ENCODE data around the gene MMD2.
"Not testable (repeated sequence)": the region's sequence is repeated elsewhere in the genome, so short reads cannot be mapped to it uniquely, and the experiment has no call there.

The MMD2 gene

DNA sequence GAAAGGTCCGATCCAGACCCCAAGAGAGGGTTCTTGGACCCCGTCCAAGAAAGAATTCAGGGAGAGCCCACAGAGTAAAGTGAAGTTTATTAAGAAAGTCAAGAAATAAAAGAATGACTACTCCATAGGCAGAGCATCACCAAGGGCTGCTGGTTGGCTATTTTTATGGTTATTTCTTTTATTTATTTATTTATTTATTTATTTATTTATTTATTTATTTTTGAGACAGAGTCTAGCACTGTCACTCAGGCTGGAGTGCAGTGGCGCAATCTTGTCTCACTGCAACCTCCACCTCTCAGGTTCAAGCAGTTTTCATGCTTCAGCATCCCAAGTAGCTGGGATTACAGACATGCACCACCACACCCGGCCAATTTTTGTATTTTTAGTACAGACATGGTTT, 65.8 kb downstream of the MMD2 start:
- not testable (repeated sequence) for DNase-seq

DNA sequence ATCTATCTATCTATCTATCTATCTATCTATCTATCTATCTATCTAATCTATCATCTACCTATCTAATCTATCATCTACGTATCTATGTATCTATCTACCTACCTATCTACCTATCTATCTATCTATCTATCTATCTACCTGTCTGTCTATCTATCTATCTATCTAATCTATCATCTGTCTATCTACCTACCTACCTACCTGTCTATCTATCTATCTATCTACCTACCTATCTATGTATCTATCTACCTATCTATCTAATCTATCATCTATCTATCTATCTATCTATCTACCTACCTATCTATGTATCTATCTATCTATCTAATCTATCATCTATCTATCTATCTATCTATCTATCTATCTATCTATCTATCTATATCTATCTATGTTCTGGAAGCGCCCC, 67.5 kb downstream of the MMD2 start:
- not testable (repeated sequence) for DNase-seq

DNA sequence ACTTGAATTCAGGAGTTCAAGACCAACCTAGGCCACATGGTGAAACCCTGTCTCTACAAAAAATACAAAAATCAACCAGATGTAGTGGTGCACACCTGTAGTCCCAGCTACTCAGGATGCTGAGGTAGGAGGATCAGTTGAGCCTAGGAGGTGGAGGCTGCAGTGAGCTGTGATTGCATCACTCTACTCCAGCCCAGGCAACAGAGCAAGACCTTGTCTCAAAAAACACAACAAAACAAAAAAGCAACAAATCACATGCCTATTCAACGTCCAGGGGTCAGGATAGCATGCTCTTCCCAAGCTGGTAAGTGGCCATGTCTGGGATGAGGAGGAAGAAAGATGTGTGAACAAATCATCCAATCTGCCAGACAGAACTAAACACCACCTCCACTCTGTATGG, 69.3 kb downstream of the MMD2 start:
- DNase-seq: no peak

DNA sequence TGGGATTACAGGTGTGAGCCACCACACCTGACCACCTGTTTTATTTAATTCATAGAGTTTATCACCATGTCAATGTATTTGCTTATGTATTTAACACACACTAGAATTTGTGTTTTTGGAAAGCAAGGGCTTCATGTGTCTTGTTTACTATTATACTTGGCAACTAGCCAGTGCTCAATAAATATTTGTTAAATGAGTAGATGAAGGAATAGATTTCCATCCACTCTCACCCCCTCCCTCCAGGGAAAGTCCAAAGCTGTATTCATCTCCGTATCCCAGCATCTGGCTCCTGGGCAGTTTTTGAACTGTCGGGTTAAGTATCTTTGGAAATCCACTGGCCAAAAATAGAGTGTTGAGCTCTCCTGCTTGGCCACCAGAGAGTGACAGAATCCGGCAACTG, 70.8 kb downstream of the MMD2 start:
- DNase-seq: no peak

DNA sequence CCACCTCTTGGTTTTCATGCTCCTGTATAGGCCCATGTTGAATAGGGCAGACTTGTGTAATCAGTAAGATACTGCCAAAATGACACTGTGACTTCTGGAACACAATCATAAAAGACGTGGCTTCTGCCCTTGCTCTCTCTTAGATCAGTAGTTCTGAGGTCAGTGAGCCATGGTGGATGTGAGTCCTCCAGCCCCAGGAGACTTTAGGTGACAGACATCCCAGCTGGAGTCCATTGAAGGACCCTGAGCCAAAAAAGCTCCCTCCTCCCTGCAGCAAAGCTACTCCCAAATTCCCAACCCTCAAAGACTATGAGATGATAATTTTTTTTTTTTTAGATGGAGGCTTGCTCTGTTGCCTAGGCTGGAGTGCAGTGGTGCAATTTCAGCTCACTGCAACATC, 72.3 kb downstream of the MMD2 start:
- DNase-seq: no peak

DNA sequence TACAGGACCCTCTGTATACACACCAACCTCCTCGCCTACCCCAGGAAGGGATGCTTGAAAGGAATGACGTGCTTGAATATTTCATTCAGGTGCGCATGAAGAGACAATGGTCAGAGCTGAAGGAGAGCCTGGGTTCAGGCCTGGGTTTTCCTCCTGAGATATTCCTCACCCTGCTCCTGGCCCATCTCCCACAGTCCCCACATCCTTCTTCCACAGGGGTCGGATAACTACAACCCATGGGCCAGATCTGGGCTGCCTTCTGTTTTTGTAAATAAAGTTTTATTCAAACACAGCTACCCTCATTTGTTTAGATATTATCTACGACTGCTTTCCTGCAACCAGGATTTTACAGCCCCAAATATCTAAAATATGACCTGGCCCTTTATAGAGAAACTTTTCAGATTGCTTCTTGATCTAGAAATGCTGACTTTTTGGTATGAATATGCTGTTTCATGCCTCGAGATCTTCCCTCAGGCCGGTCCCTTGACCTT, 73.6 kb downstream of the MMD2 start:
- no peak for DNase-seq

DNA sequence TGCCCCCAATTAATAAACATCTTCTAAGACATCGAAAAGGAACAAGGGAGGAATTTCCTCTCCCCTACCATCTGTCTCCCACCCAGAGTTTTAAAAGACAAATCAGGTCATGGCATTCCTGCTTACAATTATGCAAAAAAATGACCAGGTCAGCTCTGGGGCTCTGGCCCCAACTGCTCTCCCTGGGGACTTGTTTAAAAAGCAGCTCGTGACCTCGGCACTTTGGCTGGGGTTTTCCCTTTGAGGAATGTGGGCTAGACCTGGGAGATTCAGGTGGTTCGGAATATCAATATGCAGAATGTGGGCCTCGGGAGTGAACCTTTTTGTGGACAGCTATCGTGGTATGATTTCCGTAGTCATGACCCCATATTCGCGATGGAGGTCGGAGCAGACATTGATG, 74.8 kb downstream of the MMD2 start:
- DNase-seq: no peak

DNA sequence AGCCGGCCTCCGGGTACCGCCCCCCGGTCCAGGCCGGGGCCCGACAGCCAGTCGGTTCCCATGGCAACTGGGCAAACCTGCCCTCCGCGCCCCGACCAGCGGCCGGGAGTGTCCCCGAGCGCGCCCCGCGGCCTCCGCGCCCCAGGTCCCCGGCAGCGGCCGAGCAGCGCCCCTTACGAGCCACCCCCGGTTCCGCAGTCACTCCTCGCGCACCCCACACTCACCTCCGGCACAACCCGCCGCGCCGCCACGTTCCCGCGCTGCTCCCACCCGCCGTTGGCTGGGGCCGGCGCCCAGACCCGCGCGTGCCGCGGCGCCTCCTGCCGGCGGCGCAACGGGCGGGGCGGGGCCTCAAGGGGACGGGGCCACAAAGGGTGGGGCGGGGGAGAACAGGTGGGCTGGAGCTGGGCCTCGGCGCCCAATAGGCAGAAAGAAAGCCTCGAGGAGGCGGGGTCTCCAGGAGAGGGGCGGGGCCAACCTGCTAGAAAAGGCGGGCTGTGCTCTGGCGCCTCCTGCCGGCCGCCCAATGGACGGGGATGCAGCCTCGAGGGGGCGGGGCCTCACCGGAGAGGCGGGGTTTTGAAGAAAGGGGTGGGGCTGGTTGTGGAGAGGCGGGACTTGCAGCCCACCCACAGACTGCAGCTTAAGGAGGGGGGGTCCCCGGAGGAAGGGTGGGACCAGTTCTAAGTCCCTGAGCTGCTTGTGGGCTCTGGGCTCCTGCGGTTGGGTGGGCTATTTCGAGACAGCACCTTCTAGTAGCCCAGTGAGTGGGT, 75.4 kb downstream of the MMD2 start, which contains the start of gene RADIL:
RADIL (minus strand) TSS at position 345 of the 773 bp plus-strand sequence. CDS start 5,577 bp downstream, outside the sequence.
- DNase-seq: peak; percentile 48

DNA sequence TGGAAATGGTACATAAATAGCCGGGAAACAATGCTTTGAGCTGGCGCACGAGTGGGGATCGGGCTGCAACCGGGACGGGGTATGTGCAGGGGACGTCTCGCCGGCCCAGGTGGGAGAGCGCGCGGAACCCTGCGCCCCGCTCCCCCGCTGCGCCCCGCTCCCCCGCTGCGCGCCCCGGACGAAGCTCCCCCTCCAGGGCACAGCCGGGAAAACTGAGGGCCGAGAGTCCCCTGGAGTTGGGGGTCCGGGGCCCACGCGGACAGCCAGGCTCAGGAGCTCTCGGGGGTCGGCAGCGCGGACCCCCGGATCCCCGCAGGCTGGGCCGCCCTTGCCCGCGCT, 76.0 kb downstream of the MMD2 start:
- no peak for DNase-seq

DNA sequence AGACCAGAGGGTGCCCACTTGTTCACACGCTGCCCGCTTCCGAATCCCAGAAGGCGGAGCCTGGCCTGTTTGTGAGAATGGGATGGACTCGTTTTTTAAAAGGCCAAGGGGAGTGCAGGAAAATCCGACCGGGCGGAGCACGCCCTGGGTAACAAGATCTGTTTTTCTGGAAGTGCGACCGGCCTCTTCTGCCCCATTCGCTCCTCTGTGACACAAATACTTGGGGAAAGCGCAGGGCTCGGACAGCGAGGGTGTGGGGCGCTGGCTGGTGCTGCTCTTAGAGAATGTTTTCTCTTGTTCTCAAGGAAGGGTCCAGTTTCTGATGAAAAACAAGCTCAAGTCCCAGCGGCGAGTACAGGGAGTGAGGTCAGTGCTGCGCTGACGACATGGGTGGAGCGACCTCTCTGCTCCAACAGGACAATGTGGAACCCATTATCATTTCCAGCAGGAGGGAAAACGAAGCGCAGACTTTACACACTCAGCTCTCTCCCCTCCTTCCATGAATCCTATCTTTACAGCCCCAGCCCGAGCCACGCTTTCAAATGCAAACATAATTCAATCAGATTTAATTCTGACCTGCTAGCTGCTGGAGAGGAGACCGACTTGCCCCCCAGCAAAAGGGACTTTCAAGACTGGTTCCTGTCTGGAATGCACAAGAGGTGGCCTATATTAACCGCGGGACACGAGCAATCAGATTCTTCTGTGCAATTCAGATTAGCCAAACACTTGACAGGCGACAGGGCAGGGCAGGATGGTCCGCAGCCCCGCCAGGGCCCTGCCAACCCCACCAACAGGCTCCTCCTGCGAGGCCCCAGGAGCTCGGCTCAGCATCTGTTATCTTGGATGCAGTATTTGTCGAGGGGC, 76.6 kb downstream of the MMD2 start:
- no peak for DNase-seq

DNA sequence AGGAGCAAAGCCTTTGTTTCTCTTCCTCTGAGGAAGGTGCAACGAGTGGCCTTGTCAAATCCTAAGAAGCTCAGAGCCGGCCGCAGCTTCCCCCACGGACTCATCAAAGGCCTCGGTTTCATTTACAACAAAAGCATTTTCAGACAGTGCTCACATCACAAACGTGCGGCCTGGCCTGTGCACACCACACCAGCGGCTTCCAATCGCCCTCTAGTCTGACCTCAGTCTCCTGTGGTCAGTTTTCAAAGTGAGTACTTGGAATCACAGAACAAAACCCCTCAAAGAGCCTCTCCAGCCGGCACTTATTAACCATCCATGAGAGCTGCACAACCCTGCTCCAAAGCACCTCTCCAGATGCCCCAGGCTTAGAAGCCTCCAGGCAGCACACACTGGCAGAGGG, 78.8 kb downstream of the MMD2 start:
- no peak for DNase-seq

DNA sequence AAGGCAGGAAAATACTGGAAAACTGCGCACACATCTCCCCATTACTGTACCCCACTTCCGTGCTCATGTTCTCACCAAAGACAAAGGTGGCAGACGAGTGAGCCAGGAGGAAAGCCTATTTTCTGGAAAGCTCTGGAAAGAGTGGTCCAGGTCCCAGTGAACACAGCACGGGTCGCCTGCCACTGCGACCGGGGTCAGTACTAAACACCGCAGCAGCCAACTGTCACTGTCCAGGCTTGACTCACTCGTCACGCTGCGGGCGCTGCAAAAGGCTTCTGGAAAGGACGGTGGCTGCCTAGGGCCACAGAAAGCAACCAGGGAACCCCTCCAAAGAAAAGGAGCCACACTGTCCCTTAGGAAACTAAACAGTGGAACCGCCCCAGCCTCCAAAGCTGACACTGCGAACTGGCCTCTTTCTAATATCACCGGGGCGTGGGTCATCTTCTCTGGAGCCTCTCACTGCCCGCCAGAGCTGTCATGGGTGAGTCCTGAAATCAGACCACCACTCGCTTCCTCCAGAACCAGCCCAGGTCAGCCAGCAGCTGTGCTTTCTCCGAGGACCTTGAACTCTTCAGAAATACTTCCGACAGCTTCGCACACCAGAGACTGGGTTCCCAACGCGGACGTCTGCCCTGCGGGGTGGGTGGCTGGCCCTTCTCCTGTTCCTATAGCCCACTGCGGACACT, 79.4 kb downstream of the MMD2 start:
- no peak for DNase-seq

DNA sequence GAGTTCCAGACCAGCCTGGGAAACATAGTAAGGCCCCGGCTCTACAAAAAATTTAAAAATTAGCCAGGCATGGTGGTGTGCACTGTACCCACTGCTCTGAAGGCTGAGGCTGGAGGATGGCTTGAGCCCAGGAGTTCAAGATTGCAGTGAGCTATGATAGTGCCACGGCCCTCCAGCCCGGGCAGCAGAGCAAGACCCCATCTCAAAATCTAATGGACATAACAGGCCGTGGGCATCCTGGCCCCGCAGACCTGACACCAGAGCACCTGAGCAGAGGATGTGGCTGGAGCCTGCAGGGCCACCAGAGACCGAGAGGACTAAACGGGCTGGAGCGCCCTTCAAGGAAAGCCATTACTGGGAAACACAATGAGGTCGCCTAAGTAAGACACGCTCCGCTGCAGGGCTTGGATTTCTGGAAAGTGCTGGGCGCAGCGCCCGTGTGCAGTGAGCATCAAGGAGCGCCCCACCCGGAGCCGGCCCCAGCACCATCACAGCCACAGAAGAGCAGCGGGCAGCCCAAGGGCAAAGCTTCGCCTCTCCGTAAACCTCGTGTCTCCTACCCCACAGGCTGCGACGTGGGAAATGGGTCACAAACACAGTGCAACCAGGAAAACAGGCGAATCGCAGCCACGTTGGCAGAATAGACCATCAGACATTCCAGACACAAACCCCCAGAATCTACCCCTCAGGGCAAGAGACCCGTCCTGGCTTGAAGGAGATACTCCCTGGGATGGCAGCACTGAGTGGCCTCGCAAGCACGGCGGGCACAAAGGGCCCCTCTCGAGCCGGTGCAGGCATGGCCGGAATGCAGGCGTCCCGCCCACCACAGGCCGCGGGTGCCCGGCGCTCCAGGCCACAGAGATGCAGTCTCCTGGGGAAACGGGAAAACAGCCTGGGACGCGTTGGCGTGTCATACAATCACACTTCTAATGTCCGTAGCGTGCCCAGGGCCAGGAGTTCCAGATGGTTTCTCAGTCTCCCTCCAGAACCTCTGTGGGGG, 80.4 kb downstream of the MMD2 start:
- no peak for DNase-seq

DNA sequence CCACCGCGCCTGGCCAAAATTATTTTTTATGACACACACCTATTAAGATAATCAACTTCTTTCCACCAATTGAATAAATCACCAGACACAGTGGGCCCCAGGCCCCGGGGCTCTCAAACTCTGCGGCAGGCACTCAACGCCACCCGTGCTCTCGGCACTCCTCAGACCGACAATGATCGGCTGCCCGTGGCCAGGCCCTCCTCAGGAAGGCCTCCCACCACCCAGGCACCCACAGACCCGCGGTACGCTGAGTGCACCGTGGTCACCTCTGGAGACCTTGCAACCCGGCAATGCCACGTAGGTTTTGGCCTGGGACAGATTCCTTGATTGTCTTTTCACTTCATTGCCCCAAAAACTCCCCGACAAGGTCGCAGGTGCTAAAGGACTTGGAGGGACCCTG, 82.4 kb downstream of the MMD2 start:
- no peak for DNase-seq

DNA sequence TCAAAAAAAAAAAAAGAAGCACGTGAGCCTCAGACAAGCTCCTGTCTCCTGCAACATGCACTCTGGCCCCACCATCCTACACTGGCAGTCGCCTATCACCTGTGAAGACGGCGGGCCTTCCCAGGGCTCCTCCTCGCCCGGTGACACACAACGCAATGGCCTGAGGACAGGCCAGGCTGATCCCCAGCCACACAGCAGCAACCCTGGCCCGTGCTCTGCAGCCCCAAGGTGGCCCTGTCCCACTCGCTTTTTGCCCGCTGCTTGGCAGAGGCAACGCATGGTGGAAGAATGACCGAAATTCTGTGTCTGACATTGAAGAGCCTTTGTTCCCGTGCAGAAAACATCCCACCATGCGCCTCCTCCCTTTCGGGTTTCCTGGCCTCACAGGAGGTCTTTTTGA, 83.6 kb downstream of the MMD2 start:
- no peak for DNase-seq

DNA sequence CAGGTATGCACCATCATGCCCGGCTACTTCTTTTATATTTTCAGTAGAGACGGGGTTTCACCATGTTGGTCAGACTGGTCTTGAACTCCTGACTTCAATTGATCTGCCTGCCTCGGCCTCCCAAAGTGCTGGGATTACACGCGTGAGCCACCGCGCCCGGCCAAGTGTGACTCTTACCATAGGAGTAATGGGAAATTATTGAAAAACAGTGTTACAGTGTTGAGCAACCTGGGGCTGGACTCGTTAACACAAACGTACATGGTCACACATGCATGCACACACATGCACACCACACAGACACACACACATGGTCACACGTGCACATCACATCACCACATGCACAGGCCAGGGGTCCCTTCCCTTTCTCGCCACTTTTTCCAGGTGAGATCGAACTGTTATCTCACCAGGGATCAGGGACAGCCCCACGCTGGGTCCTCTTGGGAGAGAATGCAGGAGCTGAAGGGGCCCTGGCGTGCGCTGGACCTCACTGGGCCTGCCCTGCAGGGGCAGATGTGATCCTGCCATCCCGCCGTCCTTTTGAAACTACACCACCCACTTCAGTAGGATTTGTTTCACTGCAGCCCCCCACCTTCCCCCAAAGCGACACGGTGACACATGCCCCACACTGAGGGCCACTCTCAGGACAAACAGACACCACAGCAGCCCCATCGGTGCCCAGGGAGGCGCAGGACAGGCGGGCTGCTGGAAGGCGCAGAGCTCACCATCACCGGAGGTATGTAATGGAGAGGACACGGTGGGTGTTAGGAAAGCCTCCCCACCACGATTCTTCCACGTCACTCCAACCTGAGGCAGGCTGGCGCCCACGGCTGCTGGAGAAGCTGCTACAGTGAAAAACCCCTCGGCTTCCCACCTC, 85.7 kb downstream of the MMD2 start:
- no peak for DNase-seq

DNA sequence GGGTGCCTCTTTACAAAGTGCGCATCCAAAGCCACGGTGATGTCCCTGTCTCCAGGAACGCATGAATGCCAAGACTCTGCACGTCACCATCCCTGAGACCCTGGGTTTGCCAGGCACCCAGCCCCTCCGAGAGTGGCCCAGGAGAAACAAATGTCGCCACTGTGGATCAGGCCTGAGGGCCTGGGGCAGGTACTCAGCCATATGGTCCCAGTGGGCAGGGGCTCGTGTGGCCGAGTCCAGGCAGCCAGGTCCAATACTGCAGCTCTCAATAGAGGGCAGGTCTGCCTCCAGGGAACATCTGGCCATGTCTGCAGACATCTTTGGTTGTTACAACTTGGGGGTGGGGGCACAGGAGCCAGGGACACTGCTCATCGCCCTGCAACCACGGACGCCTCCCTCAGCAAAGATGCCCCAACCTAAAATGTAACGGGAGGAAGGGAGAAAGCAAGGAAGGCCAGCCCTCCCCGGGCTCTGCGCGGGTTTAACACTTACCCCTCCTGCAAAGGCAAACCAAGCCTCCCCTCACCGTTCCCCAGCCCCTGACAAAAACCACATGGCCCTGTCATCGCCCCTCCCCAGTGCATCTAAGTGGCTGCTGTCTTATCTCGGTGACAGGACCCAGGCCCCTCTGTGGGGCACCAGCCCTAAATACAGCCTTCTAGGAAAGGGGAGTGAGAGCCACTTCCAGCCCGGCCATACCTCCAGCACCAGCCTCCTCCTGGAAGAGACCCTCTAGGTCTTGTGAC, 86.9 kb downstream of the MMD2 start:
- DNase-seq: no peak

DNA sequence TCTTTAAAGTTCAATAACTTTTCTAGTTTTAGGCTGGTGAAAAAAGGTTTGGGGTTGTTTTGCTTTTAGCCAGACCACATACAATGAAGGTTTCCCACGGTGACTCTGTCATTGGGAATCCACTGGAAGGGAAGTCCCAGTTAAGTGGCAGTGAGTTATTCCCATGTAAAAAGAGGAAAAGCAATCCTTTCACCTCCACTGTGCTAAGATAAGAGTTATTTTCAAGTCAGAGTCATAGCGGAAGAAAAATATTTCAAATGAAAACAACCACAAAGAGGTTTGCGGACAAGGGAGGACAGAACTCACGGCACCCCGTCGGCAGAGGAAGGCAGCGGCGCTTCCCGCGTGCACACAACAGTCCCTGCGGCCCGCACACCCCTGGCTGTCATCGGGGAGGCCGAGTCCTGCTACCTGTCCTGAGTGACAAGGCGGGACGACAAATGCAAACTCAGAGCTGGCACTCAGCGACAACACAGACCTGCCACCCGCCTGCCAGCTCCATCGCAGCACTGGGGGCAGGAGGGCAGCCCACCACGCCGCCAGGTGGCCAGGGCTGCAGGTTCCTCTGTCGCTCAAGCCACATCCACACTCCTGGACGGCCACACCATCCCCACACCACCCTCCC, 87.8 kb downstream of the MMD2 start:
- DNase-seq: no peak

DNA sequence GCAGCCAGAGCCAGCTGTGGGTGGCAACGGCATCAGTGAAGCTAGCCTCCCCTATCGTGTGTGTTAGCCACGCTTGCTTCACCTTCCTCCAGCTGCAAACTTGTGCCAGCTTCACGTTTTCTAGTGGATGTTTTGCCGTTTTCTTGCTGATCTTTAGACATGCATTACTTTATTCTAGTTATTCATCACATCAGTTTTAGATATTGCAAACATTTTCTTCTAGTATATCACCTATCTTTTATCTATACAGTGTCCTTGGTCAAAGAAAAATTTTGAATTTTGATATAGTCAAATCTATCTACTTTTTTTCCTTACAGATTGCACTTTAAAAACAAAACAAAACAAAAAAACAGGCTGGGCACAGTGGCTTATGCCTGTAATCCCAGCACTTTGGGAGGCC, 90.5 kb downstream of the MMD2 start:
- no peak for DNase-seq

Measured in NCI-H2029 treated with DMSO at 0.1 percent for 48 hours (cell line).